GM12878 (cell line): Measurements from ENCODE around the gene NR6A1. TPM values are rescaled to one million over a fixed set of nuclear protein-coding genes. Genes with fewer than 3 reads are reported as not detected.

ENCODE experiments used
- ATAC-seq: fragments of 200-7000 bp; cut with Tn5 transposase; 3 replicates; pipeline ENCODE4 v1.9.1; 2020; ENCODE audit warnings: mild to moderate bottlenecking, moderate library complexity
- BruUV-seq: library from RNA; stranded (reverse); fragments of 400-500 nt; replicated peaks from 2 replicates; lab custom pipeline; 2021; lab: Mats Ljungman, UMichigan
- CTCF ChIA-PET: fragments of 300-600 bp; sonication (Branson Sonifier 250); formaldehyde crosslinking; extraction: SDS; loops from one replicate; lab custom pipeline; 2021; ENCODE audit warnings: inconsistent platforms; lab: Yijun Ruan, JAX
- POLR2A ChIA-PET: fragments of 350-600 bp; formaldehyde crosslinking; extraction: SDS; loops from one replicate; lab custom pipeline; 2021; ENCODE audit warnings: inconsistent platforms; lab: Charles Lee
- RAD21 ChIA-PET: fragments of 300-600 bp; sonication (Branson Sonifier 250); formaldehyde crosslinking; loops from one replicate; lab custom pipeline; 2023; ENCODE audit warnings: antibody characterized with exemption; ENCODE audit not compliant: unreplicated experiment; lab: Charles Lee
- SMC1A ChIA-PET: fragments of 300-600 bp; sonication (Branson Sonifier 250); formaldehyde crosslinking; loops from one replicate; lab custom pipeline; 2023; ENCODE audit not compliant: unreplicated experiment, uncharacterized antibody; lab: Charles Lee
- DNase-seq: peaks from one replicate; pipeline ENCODE4 v3.0.0-alpha.2; 2011; ENCODE audit warnings: low read depth, low spot score
- FAIRE-seq: peaks from 3 replicates; lab custom pipeline; 2011; peaks lifted over from hg19 to GRCh38; lab: Jason Lieb, UNC
- H2AFZ ChIP-seq: 2 replicates; pipeline ENCODE4 v1.6.0; 2011; ENCODE audit warnings: low read depth, low read length, control low read depth; ENCODE audit not compliant: control insufficient read depth
- H3K27ac ChIP-seq: 2 replicates; pipeline ENCODE4 v1.5.1; 2011; ENCODE audit warnings: control low read depth; ENCODE audit not compliant: control insufficient read depth, insufficient read depth
- H3K27me3 ChIP-seq, 2 experiments: replicated peaks in 1 of 2; 2 replicates each; pipeline versions ENCODE4 v1.6.0 to v1.6.1; 2011; ENCODE audit warnings: low read length in 1 of 2; ENCODE audit not compliant: control insufficient read depth in 2 of 2, insufficient read depth in 2 of 2
- H3K36me3 ChIP-seq, 2 experiments: 2 replicates each; pipeline ENCODE4 v1.5.1; 2011; ENCODE audit warnings: low read length in 1 of 2; ENCODE audit not compliant: control insufficient read depth in 2 of 2, insufficient read depth in 2 of 2
- H3K4me1 ChIP-seq: 2 replicates; pipeline ENCODE4 v1.6.1; 2011; ENCODE audit warnings: mild to moderate bottlenecking, low read length, moderate library complexity, mixed read lengths; ENCODE audit not compliant: control insufficient read depth, insufficient read depth
- H3K4me2 ChIP-seq: 2 replicates; pipeline ENCODE4 v1.6.0; 2011; ENCODE audit warnings: control low read depth; ENCODE audit not compliant: control insufficient read depth, insufficient read depth
- H3K4me3 ChIP-seq: fragments of 200-600 bp; sonication (generic); 2 replicates; pipeline ENCODE4 v1.5.1; 2016
- H3K79me2 ChIP-seq: 2 replicates; pipeline ENCODE4 v1.6.0; 2011; ENCODE audit warnings: low read length; ENCODE audit not compliant: control insufficient read depth, insufficient read depth
- H3K9ac ChIP-seq: 2 replicates; pipeline ENCODE4 v1.8.0; 2011; ENCODE audit warnings: low read length, control low read depth, mixed read lengths; ENCODE audit not compliant: control insufficient read depth, insufficient read depth
- H3K9me3 ChIP-seq: replicated peaks from 3 replicates; pipeline ENCODE4 v1.5.1; 2011; ENCODE audit warnings: mild to moderate bottlenecking, low read length; ENCODE audit not compliant: control insufficient read depth, insufficient read depth
- H4K20me1 ChIP-seq: 2 replicates; pipeline ENCODE4 v1.6.0; 2011; ENCODE audit not compliant: control insufficient read depth, insufficient read depth
- CTCF ChIP-seq, 3 experiments: IDR thresholded peaks in 2 of 3; conservative IDR thresholded peaks in 1 of 3; 2 replicates each; pipeline ENCODE4 v1.5.1; 2011; ENCODE audit warnings: low read depth in 3 of 3, low read length in 3 of 3, mild to moderate bottlenecking in 3 of 3, control low read depth in 2 of 3, moderate library complexity in 2 of 3, inconsistent platforms in 1 of 3, mixed read lengths in 1 of 3; ENCODE audit not compliant: control insufficient read depth in 2 of 3, insufficient read depth in 1 of 3; ENCODE audit errors: extremely low read depth in 1 of 3
- ETV6 ChIP-seq, 2 experiments: fragments of 450-650 bp in 1 of 2; IDR thresholded peaks in 1 of 2; conservative IDR thresholded peaks in 1 of 2; 2 replicates each; pipeline ENCODE4 v1.6.1; 2014; ENCODE audit warnings: antibody characterized with exemption in 1 of 2, borderline replicate concordance in 1 of 2, low read depth in 1 of 2, mild to moderate bottlenecking in 1 of 2, moderate library complexity in 1 of 2
- EZH2 ChIP-seq: IDR thresholded peaks from 2 replicates; pipeline ENCODE4 v1.6.1; 2012; ENCODE audit warnings: low read depth, mild to moderate bottlenecking, control low read depth, inconsistent platforms, low read length, borderline replicate concordance; ENCODE audit not compliant: control insufficient read depth
- FOS ChIP-seq: IDR thresholded peaks from 3 replicates; pipeline ENCODE4 v1.6.1; 2011; ENCODE audit warnings: borderline replicate concordance; ENCODE audit not compliant: insufficient read length; ENCODE audit errors: extremely low read depth
- MAX ChIP-seq: IDR thresholded peaks from 2 replicates; pipeline ENCODE4 v1.6.1; 2012; ENCODE audit warnings: low read depth, low read length, improper control_type of control experiment
- NFIC ChIP-seq: IDR thresholded peaks from 2 replicates; pipeline ENCODE4 v1.6.1; 2012; ENCODE audit warnings: low read depth, mild to moderate bottlenecking, inconsistent platforms, low read length, moderate library complexity
- POU2F2 ChIP-seq: IDR thresholded peaks from 3 replicates; pipeline ENCODE4 v1.6.1; 2011; ENCODE audit warnings: low read depth, mild to moderate bottlenecking, low read length, borderline replicate concordance
- RUNX3 ChIP-seq: IDR thresholded peaks from 2 replicates; pipeline ENCODE4 v1.6.1; 2012; ENCODE audit warnings: low read length, inconsistent platforms
- STAT1 ChIP-seq: fragments of 450-650 bp; conservative IDR thresholded peaks from 2 replicates; pipeline ENCODE4 v1.6.1; 2014; ENCODE audit warnings: antibody characterized with exemption, mild to moderate bottlenecking
- TBL1XR1 ChIP-seq: IDR thresholded peaks from 2 replicates; pipeline ENCODE4 v1.6.1; 2012; ENCODE audit warnings: low read depth, low read length, improper control_type of control experiment
- WGBS: methylation state at CpG from one replicate; pipeline ENCODE4 v1.1.6; 2016; ENCODE audit warnings: low lambda C conversion rate; ENCODE audit not compliant: insufficient replicate concordance, insufficient coverage; ENCODE audit errors: missing lambda C conversion rate; 5-methylcytosine and 5-hydroxymethylcytosine counted together
- in situ Hi-C: fragments of 300-500 bp; cut with MboI; formaldehyde crosslinking; loops from 9 replicates; pipeline ENCODE4 v1.14.3; 2018; ENCODE audit warnings: mixed read lengths
- intact Hi-C: fragments of 100-400 bp; cut with micrococcal nuclease; formaldehyde crosslinking; loops from one replicate; pipeline ENCODE4 v1.14.2; 2022; ENCODE audit not compliant: unreplicated experiment
- polyA plus RNA-seq, 11 experiments: library from polyadenylated mRNA; depleted of rRNA in 4 of 11; unstranded in 6 of 11; stranded (reverse) in 5 of 11; fragments of >200 nt; fragmentation: Nextera tagmentation in 4 of 11; fragmentation: Illumina TruSeq in 1 of 11; extraction: Ambion mirVana in 4 of 11; extraction: Trizol in 1 of 11; gene quantifications; 1 replicate in 1 of 11; 2 replicates in 10 of 11; pipeline versions ENCODE4 v1.2.1 to v1.2.3, GENCODE V29; 2011 to 2016; ENCODE audit warnings: inconsistent platforms in 2 of 11, missing spikeins in 2 of 11, low read depth in 1 of 11
- total RNA-seq, 4 experiments: library from RNA; depleted of rRNA in 3 of 4; stranded (reverse); fragments of >200 nt in 3 of 4; fragmentation: Illumina TruSeq in 1 of 4; extraction: Trizol in 1 of 4; gene quantifications; 2 replicates each; pipeline versions ENCODE4 v1.2.1 to v1.2.3, GENCODE V29; 2013 to 2021
- TF ChIP-seq, protein P1 (sequence below): IDR thresholded peaks from 2 replicates; pipeline ENCODE4 v1.6.1; 2012; ENCODE audit warnings: low read depth, low read length, improper control_type of control experiment

NR6A1 gene
- total and polyA plus RNA-seq, 10 of the 15 experiments (the other 5 are each of a cell fraction or from before 2014, with no cell fraction given): 1.2 to 9.2 (median 4.6) TPM

DNA sequence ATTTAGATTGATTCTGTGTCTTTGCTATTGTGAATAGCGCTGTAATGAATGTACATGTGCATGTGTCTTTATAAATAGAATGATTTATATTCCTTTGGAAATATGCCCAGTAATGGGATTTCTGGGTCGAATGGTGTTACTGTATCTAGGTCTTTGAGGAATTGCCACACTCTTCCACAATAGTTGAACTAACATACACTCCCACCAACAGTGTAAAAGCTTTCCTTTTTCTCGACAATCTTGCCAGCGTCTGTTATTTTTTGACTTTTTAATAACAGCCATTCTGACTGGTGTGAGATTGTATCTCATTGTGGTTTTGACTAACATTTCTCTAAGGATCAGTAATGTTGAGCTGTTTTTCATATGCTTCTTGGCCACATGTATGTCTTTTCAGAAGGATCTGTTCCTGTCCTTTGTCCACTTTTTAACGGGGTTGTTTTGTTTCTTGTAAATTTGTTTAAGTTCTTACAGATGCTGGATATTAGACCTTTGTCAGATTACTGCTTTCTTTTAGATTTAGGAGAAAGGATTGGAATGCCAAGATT, 139.0 kb downstream of the NR6A1 start:
- WGBS: 59% methylated on average over 5 of the region's 5 CpGs
- Histone ChIP-seq H2AFZ (no peak overlapping the region), H3K36me3 (no peaks in the 10 kb centered on the region), H3K79me2 (no peaks in the 10 kb centered on the region; the same call in 1 of the 2 replicates), H3K4me1 (no peaks in the 10 kb centered on the region), H3K9me3 (peaks cover 1% of the 10 kb centered on the region; the same call in 1 of the 3 replicates), H3K4me2 (no peak overlapping the region), H3K27ac (no peak overlapping the region), H3K4me3 (no peak overlapping the region), H4K20me1 (no peaks in the 10 kb centered on the region), H3K9ac (no peak overlapping the region), H3K27me3 (no peaks in the 10 kb centered on the region)
- DNase-seq: no peak
- ChIA-PET RAD21 (interaction anchor here (1.5 to 1.9 kb wide), 3 partner anchors 10 to 15 kb away, joined by 5 to 6 read pairs (median 5); no protein-coding TSS in a partner anchor), CTCF (interaction anchor here (1.1 to 5.6 kb wide), 4 partner anchors 14 to 132 kb away, joined by 3 to 30 read pairs (median 8); no protein-coding TSS in a partner anchor), POLR2A (interaction anchor here (0.9 to 2.3 kb wide), 2 partner anchors 9 to 28 kb away, joined by 6 to 10 read pairs; no protein-coding TSS in a partner anchor), SMC1A (interaction anchor here (0.8 to 5.4 kb wide), 9 partner anchors 9 to 92 kb away, joined by 3 to 43 read pairs (median 5); no protein-coding TSS in a partner anchor)
- no TSS peak for BruUV-seq
- no peak for ATAC-seq
- in situ Hi-C loops: no loop called here
- TF ChIP-seq NFIC: no peak
- no peak for TF ChIP-seq TBL1XR1
- intact Hi-C loops: no loop called here
- FAIRE-seq: no peak

GRCh38 chr9:124631326-124631725, 139.8 kb downstream of the NR6A1 start:
- ATAC-seq: no peak
- Histone ChIP-seq H3K4me3 (no peak overlapping the region), H3K27ac (no peak overlapping the region), H4K20me1 (no peaks in the 10 kb centered on the region), H3K9me3 (peaks cover 1% of the 10 kb centered on the region; the same call in 1 of the 3 replicates), H3K79me2 (no peaks in the 10 kb centered on the region; the same call in 1 of the 2 replicates), H2AFZ (no peak overlapping the region), H3K9ac (no peak overlapping the region), H3K4me1 (no peaks in the 10 kb centered on the region), H3K36me3 (no peaks in the 10 kb centered on the region), H3K27me3 (no peaks in the 10 kb centered on the region), H3K4me2 (no peak overlapping the region)
- SMC1A ChIA-PET: interaction anchor here (0.7 to 5.4 kb wide), 6 partner anchors 9 to 80 kb away, joined by 3 to 43 read pairs (median 8); no protein-coding TSS in a partner anchor
- POLR2A ChIA-PET: interaction anchor here (0.9 to 2.3 kb wide), 3 partner anchors 8 to 29 kb away, joined by 6 to 10 read pairs (median 6); no protein-coding TSS in a partner anchor
- DNase-seq: no peak
- CTCF ChIA-PET: interaction anchor here (0.7 to 5.6 kb wide), 6 partner anchors 9 to 133 kb away, joined by 3 to 30 read pairs (median 4); no protein-coding TSS in a partner anchor
- no peak for FAIRE-seq
- in situ Hi-C loops: no loop called here
- no TSS peak for BruUV-seq
- intact Hi-C loops: no loop called here
- RAD21 ChIA-PET: interaction anchor here (0.6 to 1.9 kb wide), 3 partner anchors 9 to 95 kb away, joined by 4 to 6 read pairs (median 5); no protein-coding TSS in a partner anchor
- TF ChIP-seq MAX (no peak), POU2F2 (no peak), ETV6 (conservative IDR thresholded peaks at IDR 0.05 in 1 of 2, IDR thresholded peaks at IDR 0.05 in 1 of 2; ENCODE audit: borderline replicate concordance in 1 of 2, low read depth in 1 of 2) (no peak), FOS (no peak), STAT1 (no peak), EZH2 (no peak), CTCF (IDR thresholded peaks at IDR 0.05 in 2 of 3, conservative IDR thresholded peaks at IDR 0.05 in 1 of 3; ENCODE audit: control insufficient read depth in 2 of 3, extremely low read depth in 1 of 3, insufficient read depth in 1 of 3, low read depth in 3 of 3, low read length in 3 of 3) (no peak), RUNX3 (no peak)
- TF ChIP-seq, protein P1, sequence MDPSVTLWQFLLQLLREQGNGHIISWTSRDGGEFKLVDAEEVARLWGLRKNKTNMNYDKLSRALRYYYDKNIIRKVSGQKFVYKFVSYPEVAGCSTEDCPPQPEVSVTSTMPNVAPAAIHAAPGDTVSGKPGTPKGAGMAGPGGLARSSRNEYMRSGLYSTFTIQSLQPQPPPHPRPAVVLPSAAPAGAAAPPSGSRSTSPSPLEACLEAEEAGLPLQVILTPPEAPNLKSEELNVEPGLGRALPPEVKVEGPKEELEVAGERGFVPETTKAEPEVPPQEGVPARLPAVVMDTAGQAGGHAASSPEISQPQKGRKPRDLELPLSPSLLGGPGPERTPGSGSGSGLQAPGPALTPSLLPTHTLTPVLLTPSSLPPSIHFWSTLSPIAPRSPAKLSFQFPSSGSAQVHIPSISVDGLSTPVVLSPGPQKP: no peak
